GM19239 (cell line): ENCODE measurements around the gene TM4SF20.
"Not testable (repeated sequence)": the region's sequence is repeated elsewhere in the genome, so short reads cannot be mapped to it uniquely, and the experiment has no call there.

Experiments used
- DNase-seq: peaks from one replicate; pipeline ENCODE4 v3.0.0; 2011; ENCODE audit warnings: low spot score; ENCODE audit not compliant: insufficient read length
- FAIRE-seq: peaks from 2 replicates; lab custom pipeline; 2011; peaks lifted over from hg19 to GRCh38; lab: Jason Lieb, UNC

The TM4SF20 gene

GRCh38 chr2:227370092-227370491 lies 9.0 kb downstream of the TM4SF20 start:
- FAIRE-seq = no peak
- DNase-seq = no peak

GRCh38 chr2:227368574-227368973 lies 10.5 kb downstream of the TM4SF20 start:
- DNase-seq = no peak
- FAIRE-seq = no peak

GRCh38 chr2:227367427-227367795 lies 11.7 kb downstream of the TM4SF20 start:
- DNase-seq (no peak), FAIRE-seq (no peak)

- FAIRE-seq (no peak), DNase-seq (no peak)
Measured at GRCh38 chr2:227366769-227367426, 12.2 kb downstream of the TM4SF20 start.

GRCh38 chr2:227365833-227366232 lies 13.3 kb downstream of the TM4SF20 start:
- FAIRE-seq (no peak), DNase-seq (no peak)

GRCh38 chr2:227364585-227365263 lies 14.4 kb downstream of the TM4SF20 start:
- not testable (repeated sequence) for FAIRE-seq, DNase-seq

GRCh38 chr2:227363756-227364155 lies 15.3 kb downstream of the TM4SF20 start:
- FAIRE-seq = no peak
- DNase-seq = no peak

GRCh38 chr2:227360351-227360750 lies 18.8 kb downstream of the TM4SF20 start:
- FAIRE-seq = no peak
- DNase-seq = no peak

GRCh38 chr2:227351639-227352038 lies 27.5 kb downstream of the TM4SF20 start:
- peak; percentile 44 for FAIRE-seq
- no peak for DNase-seq

- DNase-seq = no peak
- peak; percentile 33 for FAIRE-seq
Measured at GRCh38 chr2:227349989-227350612, 29.0 kb downstream of the TM4SF20 start.

- DNase-seq (no peak), FAIRE-seq (no peak)
Measured at GRCh38 chr2:227348324-227348723, 30.8 kb downstream of the TM4SF20 start.

GRCh38 chr2:227347117-227347516 lies 32.0 kb downstream of the TM4SF20 start:
- FAIRE-seq (no peak), DNase-seq (no peak)

GRCh38 chr2:227344231-227344630 lies 34.9 kb downstream of the TM4SF20 start:
- DNase-seq (no peak), FAIRE-seq (no peak)

- no peak for FAIRE-seq
- DNase-seq = no peak
Measured at GRCh38 chr2:227341553-227341952, 37.6 kb downstream of the TM4SF20 start.

GRCh38 chr2:227340106-227340505 lies 39.0 kb downstream of the TM4SF20 start:
- DNase-seq (no peak), FAIRE-seq (no peak)

GRCh38 chr2:227339098-227339599 lies 40.0 kb downstream of the TM4SF20 start:
- DNase-seq (no peak), FAIRE-seq (no peak)

GRCh38 chr2:227337442-227337841 lies 41.7 kb downstream of the TM4SF20 start:
- FAIRE-seq (no peak), DNase-seq (no peak)

- no peak for DNase-seq
- FAIRE-seq = no peak
Measured at GRCh38 chr2:227335713-227336112, 43.4 kb downstream of the TM4SF20 start.

GRCh38 chr2:227326783-227327182 lies 52.3 kb downstream of the TM4SF20 start:
- FAIRE-seq (peak; percentile 54), DNase-seq (no peak)

GRCh38 chr2:227325839-227326195 lies 53.3 kb downstream of the TM4SF20 start:
- peak; percentile 88 for FAIRE-seq
- DNase-seq = no peak
